Measurements from ENCODE around the gene CCDC61. TPM values are rescaled to one million over a fixed set of nuclear protein-coding genes. Genes with fewer than 3 reads are reported as not detected.
A peak's percentile ranks its signal among the peaks of the same experiment; 100 is the strongest.

Gene CCDC61
- total and polyA plus RNA-seq, 8 donors, result 4.9 to 19.9 (median 9.0) TPM

- Histone ChIP-seq H3K4me1 (peaks cover 0 to 6% (median 5%) of the 10 kb centered on the region in 3 donors), H3K36me3 (no peaks in the 10 kb centered on the region), H3K27ac (no peak overlapping the region), H3K9me3 (no peaks in the 10 kb centered on the region), H3K4me3 (no peak overlapping the region), H3K27me3 (no peaks in the 10 kb centered on the region)
- ATAC-seq (no peak), FAIRE-seq (no peak), DNase-seq (no peak)
- intact Hi-C loops (cut with DNase I), result no loop called here
- 79 to 81% methylated on average over 8 of the region's 8 CpGs for WGBS, 2 donors
- TF ChIP-seq CTCF (IDR thresholded peaks at IDR 0.05), result no peak
Measured at GRCh38 chr19:45996933-45997332, 1.7 kb downstream of the CCDC61 start.

DNA sequence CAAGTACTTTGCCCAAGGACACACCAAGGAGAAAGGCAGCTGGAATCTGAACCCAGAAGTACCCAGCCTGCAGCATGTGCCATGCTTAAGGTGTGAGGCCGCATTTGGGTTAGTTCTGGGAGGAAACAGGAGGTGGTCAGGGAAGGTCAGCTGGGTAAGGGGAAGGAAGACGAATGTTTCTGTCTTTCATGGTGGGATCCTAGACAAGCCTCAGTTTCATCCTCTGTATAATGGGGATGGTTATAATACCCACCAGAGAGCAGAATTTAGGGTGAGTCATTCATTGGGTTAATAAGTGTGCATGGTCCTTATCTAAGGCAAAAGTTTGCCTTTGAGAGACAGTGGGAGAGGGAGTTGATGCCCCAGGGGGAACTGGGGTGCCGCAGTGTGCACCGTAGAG is 3.6 kb downstream of the CCDC61 start:
- no peak for ATAC-seq
- WGBS, 2 donors, result 89 to 92% methylated on average over 4 of the region's 4 CpGs

GRCh38 chr19:45999653-46000121 is 4.4 kb downstream of the CCDC61 start:
- DNase-seq (peak in 1 of 6 donors; percentile 40), ATAC-seq (no peak), FAIRE-seq (no peak)
- Histone ChIP-seq H3K4me1 (peaks cover 0 to 6% (median 5%) of the 10 kb centered on the region in 3 donors), H3K36me3 (no peaks in the 10 kb centered on the region), H3K4me3 (no peak overlapping the region), H3K27ac (no peak overlapping the region), H3K27me3 (no peaks in the 10 kb centered on the region), H3K9me3 (no peaks in the 10 kb centered on the region)
- intact Hi-C loops (cut with DNase I), result no loop called here
- no peak for TF ChIP-seq CTCF (IDR thresholded peaks at IDR 0.05)
- 28 to 31% methylated on average over 14 of the region's 14 CpGs for WGBS, 2 donors

More for the DNA sequence above, 3.6 kb downstream of the CCDC61 start:
- no peaks in the 10 kb centered on the region for H3K27me3 ChIP-seq
- H3K9me3 ChIP-seq, result no peaks in the 10 kb centered on the region
- peaks cover 0 to 6% (median 5%) of the 10 kb centered on the region in 3 donors for H3K4me1 ChIP-seq
- H3K27ac ChIP-seq, result no peak overlapping the region
- H3K4me3 ChIP-seq, result no peak overlapping the region
- intact Hi-C loops (cut with DNase I), result no loop called here
- FAIRE-seq (no peak), DNase-seq (no peak)
- no peaks in the 10 kb centered on the region for H3K36me3 ChIP-seq
- no peak for TF ChIP-seq CTCF (IDR thresholded peaks at IDR 0.05)

GRCh38 chr19:46000491-46001246 is 5.4 kb downstream of the CCDC61 start:
- Histone ChIP-seq H3K27me3 (no peaks in the 10 kb centered on the region), H3K9me3 (no peaks in the 10 kb centered on the region), H3K36me3 (no peaks in the 10 kb centered on the region), H3K27ac (no peak overlapping the region), H3K4me1 (peaks cover 0 to 6% (median 5%) of the 10 kb centered on the region in 3 donors), H3K4me3 (no peak overlapping the region)
- FAIRE-seq (no peak), DNase-seq (peak in 3 of 6 donors; percentile 34 to 73 (median 60)), ATAC-seq (peak; percentile 66 to 95 (median 84))
- 10% methylated on average over 28 to 34 of the region's 34 CpGs for WGBS, 2 donors
- intact Hi-C loops (cut with DNase I), result no loop called here
- no peak for TF ChIP-seq CTCF (IDR thresholded peaks at IDR 0.05)

- no peak for FAIRE-seq
Measured at GRCh38 chr19:46002678-46003275, 7.5 kb downstream of the CCDC61 start.

More at GRCh38 chr19:46002678-46003275, 7.5 kb downstream of the CCDC61 start:
- WGBS, 2 donors, result 95% methylated on average over 15 of the region's 15 CpGs
- ATAC-seq (no peak), DNase-seq (no peak)
- TF ChIP-seq CTCF (IDR thresholded peaks at IDR 0.05), result no peak
- intact Hi-C loops (cut with DNase I), result no loop called here
- Histone ChIP-seq H3K27me3 (no peaks in the 10 kb centered on the region), H3K4me3 (no peak overlapping the region), H3K36me3 (no peaks in the 10 kb centered on the region), H3K9me3 (no peaks in the 10 kb centered on the region), H3K27ac (no peak overlapping the region), H3K4me1 (no peaks in the 10 kb centered on the region)

Measured in pancreas (tissue), 10 donors.